Measurements from ENCODE around the gene PKLR. TPM values are rescaled to one million over a fixed set of nuclear protein-coding genes. Genes with fewer than 3 reads are reported as not detected.

PKLR gene
- total RNA-seq, 1 donor from 2014 or later = 0.11 TPM

GRCh38 chr1:155324037-155324716, 22.9 kb upstream of the PKLR start:
- no peak for TF ChIP-seq CTCF (IDR thresholded peaks at IDR 0.05; ENCODE audit: unreplicated experiment)
- H3K4me3 Mint-ChIP-seq = peak overlapping the region; percentile 89
- DNase-seq (ENCODE audit: low spot score in 2 of 2, unreplicated experiment in 2 of 2) = peak; percentile 89 to 91
- peaks cover 5% of the 10 kb centered on the region for H3K36me3 Mint-ChIP-seq
- H3K27ac Mint-ChIP-seq = peak overlapping the region; percentile 87
- no peaks in the 10 kb centered on the region for H3K27me3 Mint-ChIP-seq (ENCODE audit: low read depth)
- H3K4me1 Mint-ChIP-seq = peaks cover 38% of the 10 kb centered on the region
- H3K9me3 Mint-ChIP-seq = no peaks in the 10 kb centered on the region

- peak overlapping the region; percentile 89 for H3K4me3 Mint-ChIP-seq
- no peaks in the 10 kb centered on the region for H3K9me3 Mint-ChIP-seq
- peaks cover 41% of the 10 kb centered on the region for H3K4me1 Mint-ChIP-seq
- peaks cover 10% of the 10 kb centered on the region for H3K36me3 Mint-ChIP-seq
- DNase-seq (ENCODE audit: low spot score in 2 of 2, unreplicated experiment in 2 of 2) = peak; percentile 60 to 84
- peak overlapping the region; percentile 87 for H3K27ac Mint-ChIP-seq
- no peaks in the 10 kb centered on the region for H3K27me3 Mint-ChIP-seq (ENCODE audit: low read depth)
- TF ChIP-seq CTCF (IDR thresholded peaks at IDR 0.05; ENCODE audit: unreplicated experiment) = no peak
Measured at GRCh38 chr1:155323729-155324036, 22.4 kb upstream of the PKLR start.

- Mint-ChIP-seq H3K27ac (peak overlapping the region; percentile 66), H3K4me3 (peak overlapping the region; percentile 89), H3K9me3 (no peaks in the 10 kb centered on the region), H3K27me3 (ENCODE audit: low read depth) (no peaks in the 10 kb centered on the region), H3K36me3 (peaks cover 10% of the 10 kb centered on the region), H3K4me1 (peaks cover 41% of the 10 kb centered on the region)
- peak; percentile 88 to 97 for DNase-seq (ENCODE audit: low spot score in 2 of 2, unreplicated experiment in 2 of 2)
- peak; percentile 94 for TF ChIP-seq CTCF (IDR thresholded peaks at IDR 0.05; ENCODE audit: unreplicated experiment)
Measured at GRCh38 chr1:155322953-155323728, 21.9 kb upstream of the PKLR start.

- no peaks in the 10 kb centered on the region for H3K9me3 Mint-ChIP-seq
- H3K27ac Mint-ChIP-seq = peak overlapping the region; percentile 73
- no peak for TF ChIP-seq CTCF (IDR thresholded peaks at IDR 0.05; ENCODE audit: unreplicated experiment)
- H3K4me3 Mint-ChIP-seq = peak overlapping the region; percentile 89
- H3K36me3 Mint-ChIP-seq = peaks cover 7% of the 10 kb centered on the region
- peak in 1 of 2 experiments; percentile 57 for DNase-seq (ENCODE audit: low spot score in 2 of 2, unreplicated experiment in 2 of 2)
- H3K4me1 Mint-ChIP-seq = peaks cover 39% of the 10 kb centered on the region
- no peaks in the 10 kb centered on the region for H3K27me3 Mint-ChIP-seq (ENCODE audit: low read depth)
Measured at GRCh38 chr1:155322571-155322952, 21.3 kb upstream of the PKLR start.

GRCh38 chr1:155321639-155322503, 20.6 kb upstream of the PKLR start:
- Mint-ChIP-seq H3K4me3 (peak overlapping the region; percentile 89), H3K27ac (peak overlapping the region; percentile 73), H3K27me3 (ENCODE audit: low read depth) (no peaks in the 10 kb centered on the region), H3K36me3 (peaks cover 7% of the 10 kb centered on the region), H3K9me3 (no peaks in the 10 kb centered on the region), H3K4me1 (peaks cover 36% of the 10 kb centered on the region)
- DNase-seq (ENCODE audit: low spot score in 2 of 2, unreplicated experiment in 2 of 2) = no peak
- no peak for TF ChIP-seq CTCF (IDR thresholded peaks at IDR 0.05; ENCODE audit: unreplicated experiment)
